Measurements from ENCODE around the gene NRCAM. TPM values are rescaled to one million over a fixed set of nuclear protein-coding genes. Genes with fewer than 3 reads are reported as not detected.

The NRCAM gene
- total RNA-seq, 6 donors from 2014 or later = 2.5 to 23.0 (median 5.0) TPM

DNA sequence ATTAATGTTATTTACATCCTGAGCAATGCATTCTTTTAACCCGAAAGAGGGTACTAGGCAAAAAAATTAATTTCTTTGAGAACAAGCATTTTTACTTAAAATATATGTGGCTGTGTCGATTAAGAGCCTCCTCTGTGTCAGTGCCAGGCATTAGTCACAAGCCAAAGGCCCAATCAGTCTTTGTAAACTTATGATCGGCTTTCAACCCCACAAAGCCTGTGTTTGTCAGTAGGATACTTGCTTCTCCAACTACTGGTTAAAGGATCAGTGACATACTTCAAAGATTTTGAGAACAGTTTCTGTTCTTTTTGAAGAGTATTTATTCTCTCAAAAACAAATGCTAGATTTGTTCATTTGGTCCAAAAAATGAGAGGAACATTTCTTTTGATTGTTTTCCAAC, 159.3 kb downstream of the NRCAM start:
- Histone ChIP-seq H3K27ac (no peak overlapping the region), H3K9me3 (no peaks in the 10 kb centered on the region), H3K4me1 (no peaks in the 10 kb centered on the region), H3K27me3 (no peaks in the 10 kb centered on the region), H3K36me3 (no peaks in the 10 kb centered on the region), H3K4me3 (no peak overlapping the region)
- WGBS, 2 donors = 75 to 78% methylated on average over 3 of the region's 3 CpGs
- no peak for DNase-seq
- no peak for ATAC-seq (ENCODE audit: low FRiP score in 2 of 2)
- no peak for TF ChIP-seq POLR2AphosphoS5 (IDR thresholded peaks at IDR 0.05)
- no peak for TF ChIP-seq EP300 (IDR thresholded peaks at IDR 0.05)
- no peak for TF ChIP-seq CTCF (IDR thresholded peaks at IDR 0.05)
- TF ChIP-seq POLR2A (IDR thresholded peaks at IDR 0.05) = no peak

DNA sequence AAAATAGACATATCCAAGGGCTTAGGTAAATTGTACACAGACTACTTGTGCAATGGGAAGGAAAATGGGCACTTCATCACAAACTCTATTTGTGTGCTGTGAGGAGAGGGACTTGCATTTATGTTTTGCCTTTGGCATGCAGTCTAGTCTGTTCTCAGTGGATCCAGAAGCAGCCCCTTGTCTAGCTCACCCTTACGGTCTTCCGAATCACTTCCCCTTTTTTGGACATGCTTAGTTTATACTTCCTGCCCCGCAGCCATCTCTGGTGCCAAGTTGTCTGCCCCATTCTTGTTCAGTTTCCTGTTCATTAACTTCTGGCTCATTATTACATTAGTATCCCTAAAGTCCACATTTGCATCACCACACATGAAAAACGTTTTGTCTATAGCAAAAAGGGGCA, 161.6 kb downstream of the NRCAM start:
- Histone ChIP-seq H3K27me3 (no peaks in the 10 kb centered on the region), H3K4me1 (no peaks in the 10 kb centered on the region), H3K36me3 (no peaks in the 10 kb centered on the region), H3K4me3 (no peak overlapping the region), H3K9me3 (no peaks in the 10 kb centered on the region), H3K27ac (no peak overlapping the region)
- no peak for ATAC-seq (ENCODE audit: low FRiP score in 2 of 2)
- DNase-seq = no peak
- WGBS, 2 donors = 39% methylated on average over 4 of the region's 4 CpGs
- no peak for TF ChIP-seq POLR2A (IDR thresholded peaks at IDR 0.05)
- TF ChIP-seq CTCF (IDR thresholded peaks at IDR 0.05) = no peak
- TF ChIP-seq EP300 (IDR thresholded peaks at IDR 0.05) = no peak
- no peak for TF ChIP-seq POLR2AphosphoS5 (IDR thresholded peaks at IDR 0.05)

DNA sequence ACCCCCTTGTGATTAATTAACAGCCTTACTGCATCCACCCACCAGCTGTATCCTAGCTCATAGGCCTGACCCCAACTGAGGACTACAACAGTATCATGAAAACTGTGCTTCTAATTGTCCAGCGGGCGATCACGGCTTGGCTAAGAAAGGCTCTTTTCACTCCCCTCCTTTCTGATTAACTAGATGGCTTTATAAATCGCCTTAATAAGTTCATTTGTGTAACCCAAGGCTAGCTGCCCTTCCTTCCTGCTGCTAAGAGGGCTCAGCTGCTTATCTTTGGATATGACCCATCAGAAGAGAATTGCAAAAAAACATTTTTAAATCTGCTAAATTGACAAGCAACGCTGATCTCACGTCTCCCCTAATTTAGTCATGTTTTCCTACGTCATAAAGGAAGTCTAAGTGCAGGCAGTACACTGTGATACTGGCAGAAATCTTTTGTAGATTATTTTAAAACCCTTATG, 163.1 kb downstream of the NRCAM start:
- H3K4me1 ChIP-seq = no peaks in the 10 kb centered on the region
- ATAC-seq (ENCODE audit: low FRiP score in 2 of 2) (no peak), DNase-seq (no peak)
- H3K4me3 ChIP-seq = no peak overlapping the region
- H3K27ac ChIP-seq = no peak overlapping the region
- 73 to 75% methylated on average over 7 of the region's 7 CpGs for WGBS, 2 donors
- TF ChIP-seq CTCF (IDR thresholded peaks at IDR 0.05) = no peak
- no peak for TF ChIP-seq POLR2AphosphoS5 (IDR thresholded peaks at IDR 0.05)
- TF ChIP-seq POLR2A (IDR thresholded peaks at IDR 0.05) = no peak
- no peak for TF ChIP-seq EP300 (IDR thresholded peaks at IDR 0.05)
- no peaks in the 10 kb centered on the region for H3K27me3 ChIP-seq
- H3K36me3 ChIP-seq = no peaks in the 10 kb centered on the region
- H3K9me3 ChIP-seq = no peaks in the 10 kb centered on the region

DNA sequence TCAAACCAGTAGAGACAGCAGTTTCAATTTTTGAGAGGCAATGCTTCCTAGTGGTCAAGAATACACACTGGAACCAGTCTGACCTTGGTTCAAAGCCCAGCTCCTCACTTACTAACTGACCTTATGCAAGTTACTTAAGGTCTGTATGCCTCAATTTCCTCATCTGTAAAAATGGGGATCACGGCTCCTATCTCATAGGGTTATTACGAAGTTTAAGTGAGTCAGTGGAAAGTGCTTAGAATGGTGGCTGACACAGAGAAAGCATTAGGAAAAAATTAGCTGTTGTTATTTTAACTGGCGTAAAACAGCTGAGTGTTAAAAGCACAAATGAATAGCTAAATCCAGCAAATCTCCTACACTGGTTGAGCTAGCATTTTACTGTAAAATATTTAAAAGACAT, 163.7 kb downstream of the NRCAM start:
- no peaks in the 10 kb centered on the region for H3K4me1 ChIP-seq
- ATAC-seq (ENCODE audit: low FRiP score in 2 of 2) = no peak
- no peak for TF ChIP-seq EP300 (IDR thresholded peaks at IDR 0.05)
- no peak for TF ChIP-seq POLR2A (IDR thresholded peaks at IDR 0.05)
- TF ChIP-seq POLR2AphosphoS5 (IDR thresholded peaks at IDR 0.05) = no peak
- TF ChIP-seq CTCF (IDR thresholded peaks at IDR 0.05) = no peak
- no peaks in the 10 kb centered on the region for H3K36me3 ChIP-seq
- DNase-seq = no peak
- H3K4me3 ChIP-seq = no peak overlapping the region
- WGBS, 2 donors = 60 to 86% methylated on average over 3 of the region's 3 CpGs
- no peak overlapping the region for H3K27ac ChIP-seq
- no peaks in the 10 kb centered on the region for H3K9me3 ChIP-seq
- H3K27me3 ChIP-seq = no peaks in the 10 kb centered on the region

DNA sequence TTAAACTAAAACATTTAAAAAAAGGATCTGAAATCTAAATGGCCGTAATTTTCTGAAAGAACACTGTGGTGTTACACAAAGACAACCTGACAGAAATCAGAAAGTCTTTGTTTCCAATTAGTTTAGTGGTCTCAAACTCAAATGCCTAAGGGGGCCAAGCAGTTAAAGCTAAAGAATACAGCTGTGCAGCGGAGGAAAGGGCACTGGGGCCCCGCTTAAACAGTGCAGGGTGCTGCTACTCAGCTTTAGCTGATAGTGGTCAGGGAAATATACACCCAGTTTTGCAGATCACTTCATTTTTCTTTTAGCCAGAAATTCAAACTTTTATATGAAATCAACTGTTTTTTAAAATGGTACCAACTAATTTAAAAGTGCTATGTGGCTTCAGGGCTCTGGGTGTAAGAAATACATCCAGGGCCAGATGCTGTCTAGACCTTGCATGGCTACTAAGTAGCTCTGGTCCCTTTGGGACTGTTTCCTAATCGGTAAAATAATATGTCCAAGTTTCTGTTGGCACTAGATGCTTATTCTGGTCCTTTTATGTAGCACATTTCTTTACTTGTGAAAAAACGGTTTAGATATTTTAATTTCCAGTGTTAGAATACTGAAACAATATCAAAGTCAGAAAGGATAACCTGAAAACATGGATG, 164.3 kb downstream of the NRCAM start:
- Histone ChIP-seq H3K27ac (no peak overlapping the region), H3K36me3 (no peaks in the 10 kb centered on the region), H3K9me3 (no peaks in the 10 kb centered on the region), H3K4me3 (no peak overlapping the region), H3K27me3 (no peaks in the 10 kb centered on the region), H3K4me1 (no peaks in the 10 kb centered on the region)
- no peak for DNase-seq
- ATAC-seq (ENCODE audit: low FRiP score in 2 of 2) = no peak
- TF ChIP-seq POLR2AphosphoS5 (IDR thresholded peaks at IDR 0.05) = no peak
- TF ChIP-seq CTCF (IDR thresholded peaks at IDR 0.05) = no peak
- TF ChIP-seq POLR2A (IDR thresholded peaks at IDR 0.05) = no peak
- no peak for TF ChIP-seq EP300 (IDR thresholded peaks at IDR 0.05)
- WGBS, 2 donors = 73 to 85% methylated on average over 5 of the region's 5 CpGs
